HG03196 (cell line): ENCODE measurements around the gene GPR31.

Experiments
- ATAC-seq: cut with Tn5 transposase; IDR thresholded peaks from one replicate; pipeline ENCODE4 v1.9.1; 2021; ENCODE audit not compliant: unreplicated experiment

GPR31 gene

DNA sequence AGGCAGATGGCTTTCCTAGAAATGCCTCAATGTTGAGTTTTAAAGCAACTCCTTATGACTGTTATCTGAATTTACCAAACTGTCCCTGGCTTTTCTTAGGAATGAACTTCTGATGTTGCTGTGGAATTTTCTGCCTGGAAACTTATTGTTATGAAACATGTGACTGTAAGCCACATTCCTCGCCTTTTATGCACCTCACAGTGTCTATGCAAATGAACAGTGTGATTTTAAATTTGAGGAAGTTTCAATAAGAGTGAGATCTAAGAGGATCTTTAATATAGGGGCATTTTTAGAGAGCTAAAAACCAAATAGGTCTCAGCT lies 37.2 kb downstream of the GPR31 start:
- no peak for ATAC-seq

DNA sequence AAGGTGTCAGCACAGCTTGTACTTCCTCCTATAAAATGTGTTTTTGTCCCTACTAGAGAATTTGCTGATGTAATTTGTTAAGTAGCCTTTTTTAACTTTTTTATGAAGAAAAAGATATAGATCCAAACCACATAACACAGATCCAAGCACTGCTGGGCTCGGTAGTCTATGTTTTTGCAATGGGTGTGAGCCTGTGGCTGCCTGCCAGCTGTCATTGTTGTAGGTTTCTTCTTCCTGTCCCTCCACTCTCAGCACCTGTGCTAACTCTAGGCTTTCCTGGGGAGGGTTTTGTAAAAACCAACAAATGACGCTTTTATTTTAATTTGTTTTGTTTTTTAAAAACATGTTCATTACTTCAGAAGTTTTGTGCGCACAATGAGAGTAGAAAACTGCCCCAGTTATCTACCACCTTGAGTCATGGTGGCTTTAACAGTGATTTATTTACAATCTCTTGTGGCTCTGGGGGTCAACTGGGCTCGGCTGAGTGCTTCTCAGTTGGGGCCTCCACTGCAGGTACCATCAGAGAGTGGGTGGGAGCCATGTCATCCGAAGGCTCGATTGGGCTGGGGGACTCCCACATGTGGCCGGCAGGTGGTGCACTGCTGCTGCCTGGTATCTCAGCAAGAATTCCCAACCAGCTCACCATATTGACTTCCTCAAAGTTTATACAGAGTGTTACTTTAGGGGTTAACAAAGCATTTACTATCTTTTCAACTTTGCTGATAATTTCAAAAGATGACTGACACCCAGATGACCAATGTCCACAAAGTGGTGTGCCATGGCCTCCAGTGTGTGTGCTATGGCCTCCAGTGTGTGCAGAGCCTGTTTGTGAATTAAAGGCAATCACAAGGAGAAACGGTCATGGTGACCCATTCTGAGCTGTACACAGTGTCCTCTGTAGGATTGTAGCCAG lies 37.9 kb downstream of the GPR31 start:
- no peak for ATAC-seq

DNA sequence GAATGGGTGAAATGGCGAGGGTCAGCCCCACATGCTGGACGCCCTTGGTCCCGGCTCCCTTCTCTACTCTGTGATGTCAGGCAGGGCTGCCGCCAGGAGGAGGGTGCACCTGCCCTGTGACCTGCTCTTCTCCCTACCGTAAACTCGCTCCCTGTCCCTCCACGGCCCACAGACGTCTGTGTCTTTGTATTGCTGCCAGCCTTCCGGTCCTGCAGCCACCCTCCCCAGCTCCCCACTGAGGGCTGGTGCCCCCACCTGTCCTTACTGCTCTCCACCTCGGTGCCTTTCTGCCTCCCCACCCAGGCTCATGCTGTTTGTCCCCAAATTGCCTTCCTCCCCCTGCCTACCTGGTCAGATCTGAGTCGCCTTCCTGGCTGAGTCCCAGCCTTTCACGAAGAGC lies 38.9 kb downstream of the GPR31 start:
- no peak for ATAC-seq

DNA sequence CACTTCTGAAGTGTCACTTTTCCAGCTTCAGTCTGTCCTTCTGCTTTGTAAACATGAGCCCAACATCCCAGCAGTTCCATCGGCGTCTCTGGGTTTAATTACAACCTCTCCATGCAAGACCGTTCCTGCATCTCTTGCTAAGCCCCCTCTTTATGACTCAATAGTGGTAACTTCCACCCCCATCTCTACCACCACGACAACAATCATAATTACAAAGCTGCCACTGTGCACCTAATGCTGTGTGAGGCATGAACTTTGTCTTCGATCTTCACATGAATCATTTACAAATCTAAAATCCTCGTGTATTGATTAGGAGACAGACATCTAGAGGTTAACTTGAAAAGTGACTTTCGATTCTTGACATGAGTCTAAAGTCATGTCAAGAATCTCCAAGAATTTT lies 39.8 kb downstream of the GPR31 start:
- no peak for ATAC-seq

DNA sequence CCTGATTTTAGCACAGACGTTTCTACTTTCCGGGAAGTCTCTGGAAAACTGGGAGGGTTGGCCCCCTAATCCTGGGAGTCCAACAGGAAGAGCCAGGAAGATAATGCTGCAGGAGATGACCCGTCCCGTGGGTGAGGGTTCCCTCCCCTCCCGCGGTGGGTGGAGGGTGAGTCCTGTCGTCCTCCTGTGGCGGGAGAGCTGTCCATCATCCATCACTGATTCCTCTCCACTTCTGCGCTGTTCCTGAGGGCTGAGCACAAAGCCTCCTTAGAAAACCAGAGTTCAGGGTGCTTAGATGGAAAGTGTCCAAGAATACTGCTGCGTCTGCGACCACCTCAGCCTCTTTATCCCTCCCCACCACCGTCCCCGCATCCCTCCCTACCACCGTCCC lies 40.9 kb downstream of the GPR31 start:
- ATAC-seq: no peak

DNA sequence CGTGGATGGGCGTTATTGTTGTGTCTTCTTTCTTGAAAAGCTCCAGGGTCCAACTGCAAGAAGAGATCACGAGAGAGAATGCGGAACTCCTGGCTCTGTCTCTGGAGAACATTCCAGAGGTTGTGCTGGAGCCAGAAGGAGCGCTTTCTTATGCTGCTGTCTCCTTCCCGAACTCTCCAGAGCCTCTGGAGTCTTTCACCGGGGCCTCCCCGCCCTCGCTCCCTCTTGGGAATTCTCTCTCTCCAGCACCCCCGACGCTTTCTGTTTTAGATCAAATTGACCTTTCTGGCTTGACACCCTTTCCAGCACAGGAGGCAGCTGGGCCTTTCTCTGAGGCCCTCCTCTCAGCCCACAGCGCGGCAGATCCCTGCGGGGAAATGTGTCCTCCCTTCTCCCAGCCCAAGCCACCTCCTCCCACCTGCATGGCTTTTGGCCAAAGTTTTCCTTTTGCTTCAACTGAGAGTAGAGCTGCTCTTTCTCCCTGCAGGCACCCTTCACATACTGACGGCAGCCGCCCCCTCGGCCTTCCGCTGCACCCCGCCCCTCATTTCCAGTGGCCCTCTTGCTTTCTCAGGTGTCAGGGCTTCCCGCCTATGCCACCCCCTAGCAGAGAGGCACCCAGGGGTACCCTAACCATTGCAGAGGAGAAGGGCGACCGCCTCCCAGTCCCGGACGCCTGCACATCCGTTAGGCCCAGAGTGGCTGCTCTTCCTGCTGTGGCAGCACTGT lies 41.5 kb downstream of the GPR31 start:
- ATAC-seq: no peak

DNA sequence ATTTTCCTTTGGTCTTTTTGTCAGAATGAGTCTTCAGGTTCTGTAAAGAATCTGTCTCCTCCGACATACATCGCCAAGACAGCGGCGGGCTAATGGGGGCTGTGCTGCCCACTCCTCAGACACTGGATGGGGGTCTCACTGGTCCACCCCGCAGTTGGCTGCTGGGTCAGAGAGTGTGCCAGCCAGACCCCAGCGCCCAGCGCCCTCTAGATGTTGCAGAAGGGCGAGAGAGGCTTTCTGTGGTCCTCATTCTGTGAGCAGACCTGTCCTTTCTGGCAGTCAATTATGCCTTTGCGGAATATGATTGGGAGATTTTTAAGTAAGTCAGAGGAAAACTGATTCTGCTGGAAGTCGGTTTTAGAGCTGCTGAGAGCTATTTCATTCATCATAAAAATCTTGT lies 42.7 kb downstream of the GPR31 start:
- no peak for ATAC-seq

DNA sequence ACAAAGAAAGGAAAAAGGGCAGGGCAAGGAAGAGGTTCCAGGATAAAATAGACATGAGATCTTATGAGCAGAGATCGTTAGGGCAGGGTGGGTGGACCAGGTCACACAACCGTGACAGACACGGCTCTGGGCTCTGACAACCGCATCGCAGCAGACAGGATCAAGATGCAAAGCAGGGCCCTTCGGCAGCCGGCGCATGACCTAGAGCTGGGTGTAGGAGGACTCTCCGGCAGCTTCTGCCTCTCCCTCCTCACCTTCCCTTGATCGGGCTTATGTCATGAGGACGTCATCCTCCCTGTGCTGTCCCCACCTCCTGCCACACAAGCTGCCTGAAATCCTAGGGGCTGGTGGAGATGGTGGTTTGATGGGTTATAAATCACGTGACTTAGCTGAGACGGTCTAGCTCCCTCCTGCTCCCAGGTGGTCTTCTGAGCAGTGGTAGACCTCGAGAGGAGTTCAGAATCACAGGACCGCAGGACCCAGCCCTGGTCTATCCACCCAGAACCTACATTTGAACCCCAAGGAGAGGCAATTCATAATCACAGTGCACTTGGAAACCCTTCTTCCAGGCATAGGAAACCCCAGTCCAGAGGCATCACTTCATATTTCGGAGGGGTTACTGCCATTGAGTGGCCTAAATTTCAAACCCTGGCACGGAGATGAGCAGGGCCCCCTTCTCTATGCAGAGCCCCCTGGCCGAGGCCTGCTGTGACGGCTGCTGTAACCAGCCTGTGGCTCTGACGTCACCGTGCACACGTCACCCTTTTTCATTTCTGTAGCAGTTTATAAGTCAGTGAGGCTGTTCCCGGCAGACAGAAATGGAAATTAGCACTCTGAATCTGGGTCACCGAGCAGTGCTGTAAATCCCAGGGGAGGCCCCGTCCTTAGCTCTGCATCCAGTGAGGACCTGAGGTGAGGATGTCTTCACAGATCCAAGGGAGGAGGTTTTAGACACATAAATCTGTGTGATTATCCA lies 43.6 kb downstream of the GPR31 start:
- peak; percentile 84 for ATAC-seq

DNA sequence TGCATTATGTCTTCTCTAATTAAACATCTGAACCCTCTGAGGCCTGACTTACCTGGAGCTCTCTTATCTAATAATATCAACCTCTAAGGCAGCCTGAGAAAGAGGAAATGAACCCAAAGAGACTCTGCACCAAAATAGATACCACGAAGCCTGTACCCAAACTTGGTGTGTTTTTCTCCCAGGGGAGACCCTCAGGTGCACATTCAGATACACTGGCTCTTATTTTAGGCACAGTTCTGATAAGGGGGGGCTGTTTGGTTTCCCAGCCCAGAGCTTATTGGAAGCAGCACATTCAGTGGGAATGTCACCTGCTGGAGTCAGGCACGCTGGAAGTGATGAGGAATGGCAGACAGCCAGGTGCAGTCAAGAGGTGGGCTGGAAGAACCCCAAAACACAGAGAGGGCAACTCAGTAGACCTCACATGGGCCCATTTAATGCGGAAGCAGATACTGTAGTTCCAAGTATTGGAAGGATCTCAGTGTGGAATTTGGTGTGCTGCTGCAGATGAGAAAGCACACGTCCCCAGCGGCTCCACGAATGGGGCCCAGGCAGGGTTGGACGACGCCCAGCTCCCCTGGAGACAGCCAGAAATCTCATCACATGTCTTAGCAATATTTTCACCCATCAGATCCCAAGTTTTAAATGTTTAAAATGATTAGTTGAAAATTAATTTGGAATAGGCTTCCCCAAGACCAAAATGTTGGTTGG lies 44.6 kb downstream of the GPR31 start:
- peak; percentile 47 for ATAC-seq

DNA sequence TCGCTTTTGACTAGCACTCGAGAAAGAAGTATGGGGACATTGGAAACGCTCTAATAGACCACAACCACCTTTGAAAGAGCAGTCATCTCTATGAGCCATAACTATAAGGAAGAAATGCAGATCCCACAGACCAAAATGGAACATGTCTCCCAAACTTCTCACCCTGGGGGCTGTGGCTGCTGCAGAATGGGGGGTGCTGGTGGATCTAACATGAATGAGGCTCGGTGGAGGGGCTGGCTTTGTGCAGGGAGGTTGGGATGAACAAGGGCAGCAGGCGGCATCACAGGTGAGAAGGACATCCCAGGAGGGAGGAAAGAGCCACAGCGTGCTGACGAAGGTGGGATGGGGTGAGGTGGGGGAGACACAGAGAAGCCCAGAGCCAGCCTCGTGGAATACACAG lies 45.4 kb downstream of the GPR31 start:
- no peak for ATAC-seq

DNA sequence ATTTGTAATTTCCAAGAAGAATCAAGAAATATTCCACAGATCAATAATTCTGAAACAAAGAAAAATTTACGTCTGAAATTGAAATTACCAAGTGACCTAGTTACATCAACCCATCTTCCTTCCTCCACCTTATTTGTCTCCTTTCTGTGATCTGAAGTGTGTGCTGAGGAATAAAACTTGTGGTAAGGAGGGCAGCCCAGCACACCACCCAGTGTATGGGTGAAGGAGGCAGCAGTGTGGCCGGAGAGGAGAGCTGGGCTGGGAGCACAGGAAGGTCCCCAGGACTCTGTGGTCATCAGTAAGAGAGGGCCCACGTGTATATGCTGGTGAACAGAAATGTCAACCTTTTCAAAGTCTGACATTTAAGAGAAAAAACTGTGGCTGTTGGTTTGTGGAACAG lies 46.2 kb downstream of the GPR31 start:
- no peak for ATAC-seq

DNA sequence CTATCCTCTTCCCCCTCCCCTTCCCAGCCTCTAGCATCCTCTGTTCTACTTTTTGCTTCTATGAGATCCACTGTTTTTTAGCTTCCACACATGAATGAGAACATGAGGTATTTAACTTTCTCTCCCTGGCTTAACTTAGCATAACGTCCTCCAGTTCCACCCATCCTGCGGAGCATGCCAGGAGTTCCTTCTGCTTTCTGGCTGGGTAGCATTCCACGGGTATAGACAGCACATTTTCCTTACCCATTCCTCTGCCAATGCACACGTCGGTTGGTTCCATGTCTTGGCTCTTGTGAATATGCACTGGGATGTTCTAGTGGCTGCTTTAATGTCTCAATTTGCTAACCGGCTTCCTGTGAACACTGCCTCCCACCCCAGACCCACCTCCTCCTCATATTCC lies 48.1 kb downstream of the GPR31 start:
- no peak for ATAC-seq

DNA sequence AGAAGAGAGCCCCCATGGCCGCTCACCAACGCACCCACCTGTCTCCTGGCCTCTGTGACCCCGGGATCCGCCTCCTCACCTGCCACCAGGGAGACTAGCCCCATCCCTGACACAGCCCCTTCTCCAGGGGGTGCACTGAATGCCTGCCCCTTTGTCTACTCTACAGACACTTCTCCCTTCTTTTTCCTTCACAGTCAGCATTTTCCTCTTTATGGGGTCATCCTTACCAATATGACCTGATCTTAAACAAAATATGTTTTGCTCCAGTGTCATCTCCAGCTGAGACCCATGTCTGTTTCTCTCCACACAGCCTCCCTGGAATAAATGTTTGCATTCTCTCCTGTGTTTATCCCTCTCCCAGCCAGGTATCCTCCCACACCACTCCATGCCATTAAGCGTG lies 49.5 kb downstream of the GPR31 start:
- ATAC-seq: no peak

DNA sequence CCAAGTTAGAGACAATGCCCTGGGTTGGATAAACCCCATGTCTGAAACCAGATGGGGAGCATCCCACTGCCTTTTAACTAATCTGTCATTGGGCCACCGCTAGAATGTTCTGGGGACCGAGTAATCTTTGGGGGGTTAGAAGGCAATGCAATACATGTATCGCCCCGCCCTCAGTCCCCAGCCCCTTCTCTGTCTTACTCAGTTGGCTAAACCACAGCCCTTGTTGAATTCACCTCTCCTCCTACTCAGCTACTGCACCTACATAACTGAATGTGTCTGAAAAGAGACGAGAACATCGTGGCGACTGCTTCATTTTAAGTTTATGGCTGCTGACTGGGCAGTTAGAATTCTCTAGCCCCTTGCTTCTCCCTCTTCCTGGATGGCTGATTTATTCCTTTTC lies 50.0 kb downstream of the GPR31 start:
- no peak for ATAC-seq

DNA sequence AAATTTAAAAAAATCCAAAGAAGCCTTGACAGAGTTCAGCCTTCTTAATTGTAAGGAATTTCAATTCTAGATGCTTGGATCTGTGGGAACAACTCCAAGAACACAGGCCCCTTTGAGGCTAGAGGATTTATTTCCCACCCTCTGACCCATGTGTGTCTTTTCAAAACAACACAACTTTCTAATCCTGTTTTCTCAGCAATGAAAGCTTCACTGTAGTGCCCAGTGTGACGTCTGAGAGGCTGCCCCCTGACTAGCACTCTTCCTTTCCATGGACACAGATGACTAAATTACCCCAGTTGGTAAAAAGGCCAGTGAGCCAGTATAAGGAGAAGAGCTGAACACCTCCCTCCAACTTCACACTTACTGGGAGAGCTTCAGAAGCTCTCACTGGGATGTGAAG lies 51.4 kb downstream of the GPR31 start:
- no peak for ATAC-seq
